ENCODE measurements around the gene HOXB2.

The HOXB2 gene

DNA sequence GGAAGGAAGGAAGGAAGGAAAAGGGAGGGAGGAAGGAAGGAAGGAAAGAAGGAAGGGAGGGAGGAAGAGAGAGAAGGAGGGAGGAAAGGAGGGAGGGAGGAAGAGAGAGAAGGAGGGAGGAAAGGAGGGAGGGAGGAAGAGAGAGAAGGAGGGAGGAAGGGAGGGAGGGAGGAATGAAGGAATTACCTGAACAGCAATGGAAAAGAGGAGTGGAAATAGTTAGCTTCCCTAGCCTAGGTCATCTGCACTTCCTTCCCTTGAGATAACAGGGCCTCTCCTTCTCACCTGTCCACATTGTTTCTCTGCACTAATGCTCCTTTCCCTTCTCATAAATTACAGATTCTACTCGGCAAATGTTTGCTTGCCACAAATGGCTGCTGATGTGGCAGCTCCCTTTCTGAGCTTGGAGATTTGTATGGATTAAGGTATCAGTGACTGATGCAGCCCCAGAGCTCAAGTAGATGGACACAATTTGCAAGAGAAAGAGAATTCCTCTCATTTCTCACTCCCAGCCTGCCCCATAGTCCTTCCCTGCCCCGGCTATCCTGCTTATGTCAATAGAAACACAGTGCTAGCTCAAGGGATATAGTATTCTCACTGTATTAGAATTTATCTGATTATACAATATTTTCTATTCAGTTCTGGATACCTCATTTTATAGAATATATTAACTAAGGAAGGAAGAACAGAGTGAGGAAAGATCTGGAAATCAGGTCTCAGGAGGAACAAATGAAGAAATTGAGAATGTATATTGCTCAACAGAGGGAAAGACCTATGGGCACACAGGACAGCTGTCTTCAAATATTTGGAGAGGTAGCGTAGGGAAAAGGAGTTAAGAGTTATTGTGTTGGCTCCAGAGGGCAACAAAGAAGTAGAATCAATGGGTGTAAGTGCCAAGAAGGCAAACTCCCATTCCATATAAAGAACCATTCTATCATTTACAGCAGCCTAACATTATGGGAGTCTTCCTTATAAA is 28.7 kb downstream of the HOXB2 start:
- no peak overlapping the region for H3K4me3 ChIP-seq (ENCODE audit: low read length)
- H3K27me3 ChIP-seq (ENCODE audit: control insufficient read depth, low read length): peaks cover 40% of the 10 kb centered on the region
- TF ChIP-seq, protein P1, sequence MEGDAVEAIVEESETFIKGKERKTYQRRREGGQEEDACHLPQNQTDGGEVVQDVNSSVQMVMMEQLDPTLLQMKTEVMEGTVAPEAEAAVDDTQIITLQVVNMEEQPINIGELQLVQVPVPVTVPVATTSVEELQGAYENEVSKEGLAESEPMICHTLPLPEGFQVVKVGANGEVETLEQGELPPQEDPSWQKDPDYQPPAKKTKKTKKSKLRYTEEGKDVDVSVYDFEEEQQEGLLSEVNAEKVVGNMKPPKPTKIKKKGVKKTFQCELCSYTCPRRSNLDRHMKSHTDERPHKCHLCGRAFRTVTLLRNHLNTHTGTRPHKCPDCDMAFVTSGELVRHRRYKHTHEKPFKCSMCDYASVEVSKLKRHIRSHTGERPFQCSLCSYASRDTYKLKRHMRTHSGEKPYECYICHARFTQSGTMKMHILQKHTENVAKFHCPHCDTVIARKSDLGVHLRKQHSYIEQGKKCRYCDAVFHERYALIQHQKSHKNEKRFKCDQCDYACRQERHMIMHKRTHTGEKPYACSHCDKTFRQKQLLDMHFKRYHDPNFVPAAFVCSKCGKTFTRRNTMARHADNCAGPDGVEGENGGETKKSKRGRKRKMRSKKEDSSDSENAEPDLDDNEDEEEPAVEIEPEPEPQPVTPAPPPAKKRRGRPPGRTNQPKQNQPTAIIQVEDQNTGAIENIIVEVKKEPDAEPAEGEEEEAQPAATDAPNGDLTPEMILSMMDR (IDR thresholded peaks at IDR 0.05; ENCODE audit: low read depth, low read length, poor library complexity, severe bottlenecking): no peak
- TF ChIP-seq EZH2phosphoT487 (IDR thresholded peaks at IDR 0.05; ENCODE audit: borderline replicate concordance, low read length): no peak
- no peaks in the 10 kb centered on the region for H3K79me2 ChIP-seq (ENCODE audit: control insufficient read depth, low read length)
- 0 out of 2 replicates have a peak, but pooled peaks cover 2% of the 10 kb centered on the region for H4K20me1 ChIP-seq (ENCODE audit: control insufficient read depth, insufficient read depth, low read depth, low read length)
- H3K9me2 ChIP-seq (replicated peaks; ENCODE audit: control insufficient read depth, low read length): no peaks in the 10 kb centered on the region
- H3K4me1 ChIP-seq (ENCODE audit: control insufficient read depth, low read length): no peaks in the 10 kb centered on the region
- no peaks in the 10 kb centered on the region for H3K9me3 ChIP-seq (ENCODE audit: control insufficient read depth, insufficient read depth, low read length)
- no peak overlapping the region for H3K27ac ChIP-seq (ENCODE audit: low read depth, low read length)
- H3F3A ChIP-seq (ENCODE audit: control insufficient read depth, insufficient read depth): no peaks in the 10 kb centered on the region
- H3K4me2 ChIP-seq (ENCODE audit: low read length): no peak overlapping the region
- no peaks in the 10 kb centered on the region for H3K36me3 ChIP-seq (ENCODE audit: control insufficient read depth, low read length)

DNA sequence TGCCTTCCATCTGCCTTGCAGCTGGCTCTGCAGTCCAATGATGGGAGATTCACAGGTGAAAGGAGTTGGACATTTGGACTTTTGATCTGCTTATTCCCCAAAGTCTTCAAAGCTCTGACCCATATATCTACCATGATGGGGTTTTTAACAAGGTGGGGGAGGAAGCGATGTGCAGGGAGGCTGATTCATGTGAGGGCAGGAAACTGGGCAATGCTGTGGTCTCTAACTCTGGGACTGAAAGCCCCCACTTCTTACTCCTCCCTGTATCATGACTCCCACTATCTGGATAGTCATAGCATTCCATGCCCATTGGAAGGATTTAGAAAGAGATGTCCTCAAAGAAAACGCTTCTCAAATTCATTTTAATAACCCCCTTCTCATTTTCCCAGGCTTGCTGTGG is 30.4 kb downstream of the HOXB2 start:
- Histone ChIP-seq H3K27ac (ENCODE audit: low read depth, low read length) (no peak overlapping the region), H3K36me3 (ENCODE audit: control insufficient read depth, low read length) (no peaks in the 10 kb centered on the region), H3K4me3 (ENCODE audit: low read length) (no peak overlapping the region), H3K4me2 (ENCODE audit: low read length) (no peak overlapping the region), H3K4me1 (ENCODE audit: control insufficient read depth, low read length) (no peaks in the 10 kb centered on the region), H3K9me3 (ENCODE audit: control insufficient read depth, insufficient read depth, low read length) (no peaks in the 10 kb centered on the region), H3F3A (ENCODE audit: control insufficient read depth, insufficient read depth) (no peaks in the 10 kb centered on the region), H3K79me2 (ENCODE audit: control insufficient read depth, low read length) (no peaks in the 10 kb centered on the region), H3K9me2 (replicated peaks; ENCODE audit: control insufficient read depth, low read length) (no peaks in the 10 kb centered on the region), H4K20me1 (ENCODE audit: control insufficient read depth, insufficient read depth, low read depth, low read length) (0 out of 2 replicates have a peak, but pooled peaks cover 2% of the 10 kb centered on the region), H3K27me3 (ENCODE audit: control insufficient read depth, low read length) (peaks cover 35% of the 10 kb centered on the region)
- TF ChIP-seq, protein P1 (IDR thresholded peaks at IDR 0.05; ENCODE audit: low read depth, low read length, poor library complexity, severe bottlenecking): no peak
- TF ChIP-seq EZH2phosphoT487 (IDR thresholded peaks at IDR 0.05; ENCODE audit: borderline replicate concordance, low read length): no peak

DNA sequence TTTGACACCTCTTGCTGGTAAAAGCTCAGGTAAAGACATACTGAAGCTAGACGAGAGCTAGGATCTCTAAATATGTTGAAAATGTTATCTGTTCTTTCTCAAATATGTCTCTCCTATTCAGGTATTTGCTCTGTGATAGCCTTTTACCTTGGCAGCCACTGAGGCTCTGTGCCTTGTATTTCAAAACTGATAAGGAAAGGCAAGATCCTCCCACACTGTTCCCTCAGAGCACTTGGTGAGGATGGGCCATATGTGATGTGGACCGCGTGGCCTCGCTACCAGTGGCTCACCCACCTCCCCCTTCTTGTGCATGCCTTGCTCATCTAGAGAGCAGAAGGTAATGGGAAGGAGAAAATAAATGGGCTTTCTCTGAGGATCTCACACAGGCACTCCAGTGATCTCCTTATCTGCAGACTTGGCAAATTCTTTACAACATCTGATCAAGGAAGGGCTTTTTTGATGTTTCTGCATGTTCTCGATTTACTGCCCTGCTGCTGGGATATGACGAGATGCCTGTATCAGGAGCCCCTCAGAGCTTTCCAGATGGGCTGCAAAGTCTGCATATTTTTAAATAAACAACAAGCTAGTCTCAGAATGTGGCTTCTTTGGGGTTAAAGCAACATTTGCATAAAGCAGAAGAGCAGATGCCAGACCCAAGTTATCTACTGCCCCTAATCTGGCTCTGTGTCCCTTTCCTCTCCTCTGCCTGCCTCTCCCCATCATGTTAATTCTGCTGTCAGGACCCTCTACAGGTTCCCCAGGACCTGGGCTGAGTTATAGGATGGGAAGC is 31.0 kb downstream of the HOXB2 start:
- no peaks in the 10 kb centered on the region for H3K36me3 ChIP-seq (ENCODE audit: control insufficient read depth, low read length)
- no peaks in the 10 kb centered on the region for H3F3A ChIP-seq (ENCODE audit: control insufficient read depth, insufficient read depth)
- H3K27ac ChIP-seq (ENCODE audit: low read depth, low read length): no peak overlapping the region
- H3K79me2 ChIP-seq (ENCODE audit: control insufficient read depth, low read length): no peaks in the 10 kb centered on the region
- H3K4me3 ChIP-seq (ENCODE audit: low read length): no peak overlapping the region
- H3K9me3 ChIP-seq (ENCODE audit: control insufficient read depth, insufficient read depth, low read length): no peaks in the 10 kb centered on the region
- H3K4me1 ChIP-seq (ENCODE audit: control insufficient read depth, low read length): no peaks in the 10 kb centered on the region
- no peaks in the 10 kb centered on the region for H3K9me2 ChIP-seq (replicated peaks; ENCODE audit: control insufficient read depth, low read length)
- H4K20me1 ChIP-seq (ENCODE audit: control insufficient read depth, insufficient read depth, low read depth, low read length): 0 out of 2 replicates have a peak, but pooled peaks cover 2% of the 10 kb centered on the region
- no peak overlapping the region for H3K4me2 ChIP-seq (ENCODE audit: low read length)
- no peak for TF ChIP-seq EZH2phosphoT487 (IDR thresholded peaks at IDR 0.05; ENCODE audit: borderline replicate concordance, low read length)
- TF ChIP-seq, protein P1 (IDR thresholded peaks at IDR 0.05; ENCODE audit: low read depth, low read length, poor library complexity, severe bottlenecking): no peak
- peaks cover 35% of the 10 kb centered on the region for H3K27me3 ChIP-seq (ENCODE audit: control insufficient read depth, low read length)

All from DOHH2 (cell line).